Kidney tubule cell (primary cell): ENCODE data around the gene CRAMP1.

ENCODE experiments used
- DNase-seq: peaks from one replicate; pipeline ENCODE4 v3.0.0-alpha.2; 2018; ENCODE audit warnings: low spot score

Gene CRAMP1

DNA sequence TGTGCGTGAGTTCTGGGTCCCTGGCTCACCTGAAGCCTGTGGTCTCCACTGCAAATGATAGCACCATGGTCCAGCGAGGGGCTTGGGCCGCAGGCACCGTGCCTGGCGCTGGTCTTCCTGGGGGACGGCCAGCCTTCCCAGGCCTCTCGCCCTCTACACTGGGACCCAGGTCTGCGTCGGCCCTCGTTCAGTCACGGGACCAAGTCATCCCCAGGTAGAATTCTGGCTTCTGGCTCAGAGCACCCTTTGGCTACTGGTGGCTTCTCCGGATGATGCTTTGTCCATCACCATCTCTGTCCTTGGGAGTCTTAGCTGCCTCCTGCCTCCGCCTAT, 20.4 kb downstream of the CRAMP1 start:
- no peak for DNase-seq

DNA sequence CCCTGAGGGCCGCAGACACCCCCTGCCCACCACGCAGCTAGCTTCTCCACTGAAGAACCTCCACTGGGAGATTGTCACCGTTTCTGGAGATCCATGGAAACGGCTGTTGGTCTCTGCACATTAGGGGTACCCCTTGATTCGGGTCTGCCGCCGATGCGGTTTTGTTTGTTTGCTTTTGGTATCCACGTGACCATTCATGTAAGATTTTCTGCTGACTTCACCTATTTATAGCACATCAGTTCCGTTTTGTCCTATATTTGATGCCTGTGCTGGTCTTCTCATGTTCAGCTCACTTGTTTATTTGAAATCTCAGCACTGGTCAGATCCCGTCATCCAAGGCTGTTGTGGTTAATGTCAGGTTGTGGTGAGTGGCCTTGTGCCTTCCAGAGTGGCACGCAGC, 21.1 kb downstream of the CRAMP1 start:
- no peak for DNase-seq

DNA sequence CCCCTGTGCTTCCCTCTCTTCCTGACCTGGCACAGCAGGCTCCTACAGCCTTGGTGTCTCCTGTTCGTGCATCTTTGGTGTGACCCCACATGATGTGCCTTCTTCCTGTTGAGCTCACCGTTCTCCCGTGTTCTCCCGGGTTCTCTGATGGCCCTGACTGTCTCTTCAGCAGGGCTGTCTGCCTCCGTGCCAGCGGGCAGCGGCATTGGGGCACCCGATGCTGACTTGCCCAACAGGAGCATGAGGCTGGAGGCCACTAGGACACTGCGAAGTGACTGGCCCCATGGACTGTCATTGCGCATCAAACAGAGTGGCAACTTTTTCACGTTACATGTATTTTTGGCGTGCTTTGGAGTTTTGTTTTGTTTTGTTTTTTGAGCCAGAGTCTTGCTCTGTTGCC, 22.4 kb downstream of the CRAMP1 start:
- DNase-seq = no peak

DNA sequence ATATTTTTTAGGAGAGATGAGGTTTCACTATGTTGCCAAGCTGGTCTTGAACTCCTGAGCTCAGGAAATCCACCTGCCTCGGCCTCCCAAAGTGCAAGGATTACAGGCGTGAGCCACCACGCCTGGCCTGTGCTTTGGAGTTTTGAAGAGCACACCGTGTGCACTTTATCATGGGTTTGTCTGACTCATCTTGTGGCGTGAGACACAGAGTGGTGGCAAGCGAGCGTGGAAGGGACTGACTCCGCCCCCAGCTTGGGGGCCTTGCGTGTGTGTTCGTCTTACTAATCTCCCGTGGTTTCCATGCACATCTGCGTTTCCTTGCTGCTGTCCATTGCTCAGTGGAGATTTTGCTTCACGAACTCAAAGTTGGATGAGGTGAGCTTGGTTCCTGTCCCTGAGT, 22.9 kb downstream of the CRAMP1 start:
- no peak for DNase-seq

DNA sequence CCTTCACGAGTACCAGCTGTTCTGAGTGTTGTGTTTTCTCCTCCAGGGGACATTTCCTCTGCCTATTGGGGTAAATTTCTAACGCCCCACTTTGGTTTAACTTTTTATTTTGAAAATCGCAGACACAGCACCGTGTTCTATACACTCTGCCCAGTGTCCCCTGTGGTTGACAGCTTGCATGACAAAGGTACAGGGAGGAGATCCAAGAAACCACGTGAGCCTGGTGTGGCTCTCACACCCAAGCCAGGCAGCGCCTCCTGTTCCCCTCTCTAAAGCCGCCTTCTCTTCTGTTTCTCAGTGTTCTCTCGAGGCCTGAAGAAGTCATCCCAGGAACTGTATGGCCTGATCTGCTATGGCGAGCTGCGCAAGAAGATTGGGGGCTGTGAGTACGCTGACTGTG, 25.4 kb downstream of the CRAMP1 start:
- DNase-seq = no peak

DNA sequence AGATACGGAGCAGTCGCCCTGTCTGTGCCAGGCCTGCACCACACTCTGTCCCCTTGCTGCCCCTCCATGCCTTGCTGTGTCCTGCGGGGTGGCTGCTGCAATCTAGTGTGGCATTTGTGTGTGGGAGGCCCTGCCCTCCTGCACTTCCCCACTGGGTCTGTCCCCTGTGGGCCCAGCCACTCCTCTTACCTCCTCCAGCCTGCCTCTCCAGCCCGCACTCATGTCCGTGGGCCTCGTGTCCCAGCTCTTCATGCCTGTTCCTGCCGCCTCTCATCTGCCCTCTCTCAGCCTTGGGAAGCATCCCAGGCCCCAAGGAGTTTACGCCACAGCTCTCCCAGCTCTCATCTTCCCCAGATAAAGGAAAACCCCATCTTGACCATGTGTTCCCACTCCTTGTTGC, 26.6 kb downstream of the CRAMP1 start:
- no peak for DNase-seq

DNA sequence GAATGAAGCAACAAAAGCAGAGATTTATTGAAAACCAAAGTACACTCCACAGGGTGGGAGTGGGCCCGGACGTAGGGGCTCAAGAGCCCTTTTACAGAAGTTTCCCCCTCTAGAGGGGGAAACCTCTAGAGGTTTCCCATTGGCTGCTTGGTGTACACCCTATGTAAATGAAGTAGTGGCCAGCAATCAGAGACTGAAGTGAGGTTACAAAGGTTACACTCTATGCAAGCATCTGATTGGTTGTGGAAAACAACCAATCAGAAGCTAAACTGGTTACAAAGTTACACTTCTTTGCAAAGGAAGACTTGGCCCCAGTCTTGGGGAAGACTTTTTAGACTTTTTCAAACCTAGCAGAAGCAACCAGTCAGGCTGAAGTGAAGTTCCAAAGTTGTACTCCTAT, 27.1 kb downstream of the CRAMP1 start:
- no peak for DNase-seq

DNA sequence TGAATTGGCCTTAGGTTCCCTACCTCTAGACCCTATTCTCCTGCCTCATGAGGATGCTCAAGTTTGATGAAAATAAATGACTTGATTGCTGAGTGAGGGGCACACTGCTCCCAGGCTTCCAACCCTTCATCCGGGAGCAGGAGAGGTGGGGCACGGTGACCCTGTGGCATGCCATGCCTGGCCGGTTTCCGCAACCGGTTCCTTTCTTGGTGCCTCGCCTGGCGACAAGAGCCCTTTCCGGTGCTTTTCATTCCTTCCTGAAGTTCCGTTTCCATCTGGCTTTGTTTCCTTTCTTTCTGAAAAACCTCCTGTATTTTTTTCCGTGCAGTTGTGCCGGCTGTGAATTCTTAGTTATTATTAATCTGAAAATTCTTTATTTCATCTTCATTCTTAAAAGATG, 27.7 kb downstream of the CRAMP1 start:
- no peak for DNase-seq

DNA sequence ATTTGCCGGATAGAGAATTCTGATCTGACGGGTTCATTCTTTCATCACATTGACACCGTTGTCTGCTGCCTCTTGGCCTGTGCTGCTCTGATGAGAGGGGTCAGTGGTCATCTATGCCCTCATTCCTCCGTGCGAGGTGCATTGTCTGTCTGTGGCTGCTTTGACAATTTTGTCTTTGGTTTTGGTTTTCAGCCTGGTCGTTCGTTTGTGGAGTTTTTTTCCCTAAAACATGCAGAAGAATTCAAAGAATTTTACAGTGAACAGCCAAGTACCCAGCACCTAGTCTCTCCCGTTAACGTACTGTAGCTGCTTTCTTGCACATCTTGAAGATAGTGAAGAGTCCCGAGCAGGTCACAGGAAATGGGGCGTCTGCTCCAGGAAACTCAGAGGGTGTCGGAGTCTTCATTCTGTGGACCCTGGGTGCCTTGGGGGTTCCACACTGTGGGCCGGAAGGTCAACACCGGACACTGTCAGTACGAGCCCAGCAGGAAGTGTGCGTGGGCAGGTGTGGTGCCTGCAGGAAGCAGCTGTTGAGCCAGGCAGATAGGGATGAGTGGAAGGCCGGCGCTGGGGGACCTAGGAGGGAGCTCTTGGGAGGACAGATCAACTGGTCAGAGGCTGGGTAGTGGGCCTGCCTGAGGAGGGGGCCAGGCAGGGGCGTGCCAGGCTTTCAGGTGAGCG, 28.2 kb downstream of the CRAMP1 start:
- no peak for DNase-seq

DNA sequence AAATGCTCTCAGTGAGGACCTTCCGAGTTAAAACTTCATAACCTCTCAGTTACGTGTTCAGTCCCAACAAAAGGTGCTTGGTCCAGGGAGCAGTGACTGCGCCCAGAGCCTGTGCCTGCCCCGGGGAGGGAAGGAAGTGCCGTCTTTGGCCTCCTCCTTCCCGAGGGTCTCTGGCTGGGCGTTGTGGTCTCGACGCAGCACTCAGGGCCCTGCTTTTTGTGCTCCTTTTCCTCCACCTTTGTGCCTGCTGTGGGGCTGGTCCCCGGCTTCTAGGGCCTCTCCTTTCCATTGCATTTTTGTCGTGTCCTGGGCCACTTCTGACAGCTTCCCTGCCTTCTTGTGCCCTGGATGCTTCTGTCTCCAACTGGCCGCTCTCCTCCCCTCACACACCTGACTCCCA, 29.1 kb downstream of the CRAMP1 start:
- no peak for DNase-seq

DNA sequence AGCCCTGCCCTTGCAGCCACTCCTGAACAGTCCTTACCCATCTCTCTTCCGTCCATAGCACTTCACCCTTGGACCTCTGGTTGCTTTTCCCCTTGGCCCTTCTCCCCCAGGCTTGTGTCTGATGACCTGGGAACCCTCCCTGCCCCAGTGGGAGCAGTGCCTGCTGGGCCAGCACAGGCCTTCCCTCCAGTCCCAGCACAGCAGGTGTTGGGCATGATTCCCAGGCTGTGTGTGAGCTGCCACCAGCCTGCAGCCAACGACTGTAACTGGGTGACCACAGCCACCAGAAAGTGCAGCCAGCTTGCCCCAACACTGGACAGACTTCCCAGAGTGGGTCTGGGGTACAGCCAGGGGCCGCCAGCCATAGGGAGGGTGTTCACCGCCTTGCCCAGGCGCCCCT, 30.0 kb downstream of the CRAMP1 start:
- DNase-seq = no peak

DNA sequence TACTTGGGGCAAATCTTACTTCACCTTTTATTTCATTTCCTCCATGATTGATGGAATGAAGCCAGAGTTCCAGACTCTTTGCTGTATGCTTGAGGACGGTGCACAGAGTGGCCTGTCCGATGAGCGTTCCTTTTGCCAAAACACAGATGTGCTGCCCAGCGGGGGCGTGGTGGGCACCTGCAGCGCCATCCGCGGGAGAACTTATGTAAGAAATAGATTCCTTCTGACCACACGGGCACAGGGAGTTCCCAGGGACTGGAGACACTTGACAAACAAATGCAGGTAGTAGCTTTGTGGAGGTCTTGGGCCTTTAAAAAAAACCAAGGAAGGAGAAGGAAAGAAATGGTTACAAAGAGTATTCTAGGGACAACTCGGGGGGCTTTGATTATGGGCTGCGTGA, 30.6 kb downstream of the CRAMP1 start:
- DNase-seq = no peak

DNA sequence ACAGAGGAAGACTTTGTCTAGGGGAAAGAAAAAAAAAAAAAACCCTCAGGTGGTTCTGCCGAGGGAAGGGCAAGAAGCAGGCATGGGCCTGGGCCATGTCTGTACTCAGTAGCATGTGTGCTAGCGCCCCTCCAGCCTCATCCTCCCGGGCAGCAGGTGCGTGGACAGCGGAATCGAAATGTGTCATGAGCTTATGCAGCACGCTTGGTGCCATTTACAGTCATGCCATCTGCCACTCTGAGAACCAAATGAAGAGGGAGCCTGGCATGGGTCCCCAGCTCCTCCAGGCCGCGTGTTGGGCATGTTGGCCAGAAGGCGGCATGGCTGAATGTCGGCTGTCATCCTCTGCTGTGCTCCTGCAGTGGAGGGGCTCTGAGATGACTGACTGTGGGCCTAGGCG, 31.4 kb downstream of the CRAMP1 start:
- DNase-seq = no peak

DNA sequence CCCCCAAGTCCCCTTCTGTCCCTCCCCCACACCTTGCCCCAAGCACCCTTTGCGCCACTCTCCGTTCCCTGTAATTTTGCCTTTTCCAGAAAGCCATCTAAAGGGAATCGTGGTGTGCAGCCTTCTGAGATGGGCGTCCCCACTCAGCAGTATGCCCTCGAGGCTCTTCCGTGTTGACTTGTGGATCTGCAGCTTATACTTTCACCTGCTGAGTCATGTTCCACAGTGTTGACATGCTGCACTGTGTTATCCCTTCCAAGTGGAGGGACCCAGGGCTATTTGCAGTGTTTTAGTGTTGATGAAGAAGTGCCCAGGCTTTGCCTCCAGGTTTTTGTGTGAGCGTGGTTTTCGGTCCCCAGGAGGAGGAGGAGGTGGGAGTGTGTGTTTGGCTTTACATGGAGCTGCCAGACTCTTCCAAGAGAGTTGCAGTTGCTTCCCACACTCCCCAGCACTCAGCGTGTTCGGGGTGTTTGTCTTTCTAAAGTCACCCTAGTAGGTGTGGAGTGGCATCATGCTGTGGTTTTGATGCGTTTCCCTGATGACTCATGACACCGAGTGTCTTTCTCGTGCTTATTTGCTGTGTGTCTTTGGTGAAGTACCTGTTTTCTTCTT, 33.9 kb downstream of the CRAMP1 start:
- peak; percentile 45 for DNase-seq

DNA sequence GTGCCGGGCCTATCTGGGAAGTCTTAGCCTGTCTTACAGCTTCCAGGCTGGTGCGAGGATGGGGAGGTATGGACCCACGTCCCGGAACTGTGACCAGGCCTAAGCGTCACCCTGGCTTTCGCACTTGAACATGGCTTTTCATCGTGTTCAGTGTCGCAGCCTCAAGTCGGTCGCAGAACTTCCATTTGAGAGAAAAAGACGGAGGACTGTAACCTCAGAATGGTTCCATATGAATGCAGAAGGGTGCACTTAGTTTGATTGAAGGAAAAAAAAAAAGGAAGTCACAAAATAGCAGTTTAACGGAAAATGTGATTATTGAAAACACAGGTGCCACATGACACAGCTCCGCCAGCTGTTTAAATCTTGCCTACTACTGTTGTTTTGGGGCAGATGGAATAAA, 35.7 kb downstream of the CRAMP1 start:
- no peak for DNase-seq

DNA sequence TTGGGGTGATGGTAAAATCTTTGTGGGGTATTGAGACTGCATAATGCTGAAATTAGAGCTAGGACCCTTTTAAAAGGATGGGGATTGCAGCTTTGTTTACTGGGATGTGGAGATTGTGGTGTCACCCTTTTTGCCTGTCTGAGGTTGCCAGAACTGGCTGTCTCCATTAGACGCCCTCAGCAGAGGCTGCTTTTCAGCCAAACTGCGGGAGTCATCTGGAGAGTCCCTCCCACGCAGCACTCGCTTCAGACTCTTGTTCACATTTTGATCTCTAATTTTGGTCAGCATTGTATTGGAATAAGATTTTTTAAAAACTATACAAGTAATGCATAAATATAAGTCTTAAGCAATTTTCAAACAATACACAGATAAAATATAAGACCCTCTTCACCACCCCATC, 38.0 kb downstream of the CRAMP1 start:
- no peak for DNase-seq

DNA sequence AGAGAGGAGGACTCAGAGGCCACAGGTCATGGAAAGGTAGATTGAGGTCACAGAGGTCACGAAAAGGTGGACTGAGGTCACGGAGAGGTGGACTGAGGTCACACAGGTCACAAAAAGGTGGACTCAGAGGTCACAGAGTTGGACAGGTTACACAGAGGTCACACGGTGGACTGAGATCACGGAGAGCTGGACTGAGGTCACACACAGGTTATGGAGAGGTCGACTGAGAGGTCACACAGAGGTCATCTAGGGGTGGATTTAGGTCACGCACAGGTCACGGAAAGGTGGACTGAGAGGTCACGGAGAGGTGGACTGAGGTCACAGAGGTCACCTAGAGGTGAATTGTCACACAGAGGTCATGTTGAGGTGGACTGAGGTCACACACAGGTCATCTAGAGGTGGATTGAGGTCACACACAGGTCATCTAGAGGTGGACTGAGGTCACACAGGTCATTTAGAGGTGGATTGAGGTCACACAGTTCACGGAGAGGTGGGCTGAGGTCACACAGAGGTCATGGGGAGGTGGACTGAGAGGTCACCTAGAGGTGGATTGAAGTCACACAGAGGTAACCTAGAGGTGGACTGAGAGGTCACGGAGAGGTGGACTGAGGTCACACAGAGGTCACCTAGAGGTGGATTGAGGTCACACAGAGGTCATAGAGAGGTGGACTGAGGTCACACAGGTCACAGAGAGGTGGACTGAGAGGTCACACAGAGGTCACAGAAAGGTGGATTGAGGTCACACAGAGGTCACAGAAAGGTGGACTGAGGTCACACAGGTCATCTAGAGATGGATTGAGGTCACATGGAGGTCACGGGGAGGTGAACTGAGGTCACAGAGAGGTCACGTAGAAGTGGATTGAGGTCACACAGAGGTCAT, 39.2 kb downstream of the CRAMP1 start:
- no peak for DNase-seq

DNA sequence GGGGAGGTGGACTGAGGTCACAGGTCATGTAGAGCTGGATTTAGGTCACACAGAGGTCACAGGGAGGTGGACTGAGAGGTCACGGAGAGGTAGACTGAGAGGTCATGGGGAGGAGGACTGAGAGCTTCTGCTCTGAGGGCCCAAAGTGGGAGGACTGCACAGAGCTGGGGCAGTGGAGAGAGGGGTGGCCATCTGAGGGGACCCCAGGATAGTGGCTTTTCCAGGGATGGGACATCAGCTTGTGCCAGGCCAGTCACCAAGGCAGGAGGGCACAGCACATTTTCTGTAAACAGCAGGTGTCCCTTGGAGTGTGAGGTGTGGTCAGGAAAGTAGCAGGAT, 39.8 kb downstream of the CRAMP1 start:
- DNase-seq = no peak

DNA sequence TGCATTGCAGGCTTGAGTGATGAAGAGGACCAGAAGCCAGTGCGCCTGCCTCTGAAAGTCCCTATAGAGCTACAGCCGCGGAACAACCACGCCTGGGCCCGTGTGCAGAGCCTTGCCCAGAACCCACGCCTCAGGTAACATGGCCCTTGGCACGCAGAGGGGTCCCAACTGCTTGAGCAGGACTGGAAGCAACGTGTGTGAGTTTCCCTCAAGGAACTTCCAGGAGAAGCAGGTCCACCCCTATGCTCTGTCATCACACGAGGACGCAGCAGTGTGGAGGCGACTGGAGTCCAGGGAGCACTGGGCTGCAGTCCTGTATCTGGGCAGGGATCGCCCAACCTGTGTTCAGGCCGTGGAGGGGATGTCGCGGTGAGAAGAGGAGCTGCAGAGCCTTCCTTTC, 40.9 kb downstream of the CRAMP1 start:
- DNase-seq = no peak

DNA sequence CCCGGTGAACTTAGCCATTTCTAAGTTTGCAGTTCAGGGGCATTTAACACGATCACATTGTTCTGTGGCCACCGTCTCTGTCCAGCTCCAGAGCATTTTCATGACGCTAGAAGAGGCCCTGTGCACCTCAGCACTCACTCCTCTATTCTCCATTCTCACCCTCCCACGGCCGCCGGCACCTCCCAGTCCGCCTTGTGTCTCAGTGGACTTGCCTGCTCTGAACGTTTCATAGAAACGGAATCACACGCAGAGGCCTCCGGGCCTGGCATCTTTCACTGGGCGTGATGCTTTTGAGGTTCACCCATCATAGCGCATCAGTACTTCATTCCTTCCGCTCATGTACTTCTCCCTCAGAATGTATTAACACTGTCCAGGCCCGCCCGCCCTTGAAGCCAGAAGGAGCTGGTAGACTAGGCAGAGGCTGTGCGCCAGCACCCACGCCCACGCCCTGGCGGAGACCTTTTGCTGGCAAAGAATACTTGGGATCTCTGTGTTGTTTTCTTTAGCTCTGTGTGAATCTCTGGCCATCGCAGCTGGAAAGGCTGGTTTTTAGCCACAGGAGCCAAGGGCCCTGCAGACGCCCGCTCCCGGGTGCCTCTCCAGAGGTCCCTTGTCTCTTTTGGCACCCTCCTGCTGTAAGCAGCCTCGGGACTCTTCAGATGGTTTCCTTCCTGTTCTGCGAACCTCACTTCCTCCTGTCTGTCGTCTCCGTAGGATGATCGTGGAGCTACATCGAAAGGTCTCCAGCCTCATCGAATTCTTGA, 42.5 kb downstream of the CRAMP1 start:
- no peak for DNase-seq

DNA sequence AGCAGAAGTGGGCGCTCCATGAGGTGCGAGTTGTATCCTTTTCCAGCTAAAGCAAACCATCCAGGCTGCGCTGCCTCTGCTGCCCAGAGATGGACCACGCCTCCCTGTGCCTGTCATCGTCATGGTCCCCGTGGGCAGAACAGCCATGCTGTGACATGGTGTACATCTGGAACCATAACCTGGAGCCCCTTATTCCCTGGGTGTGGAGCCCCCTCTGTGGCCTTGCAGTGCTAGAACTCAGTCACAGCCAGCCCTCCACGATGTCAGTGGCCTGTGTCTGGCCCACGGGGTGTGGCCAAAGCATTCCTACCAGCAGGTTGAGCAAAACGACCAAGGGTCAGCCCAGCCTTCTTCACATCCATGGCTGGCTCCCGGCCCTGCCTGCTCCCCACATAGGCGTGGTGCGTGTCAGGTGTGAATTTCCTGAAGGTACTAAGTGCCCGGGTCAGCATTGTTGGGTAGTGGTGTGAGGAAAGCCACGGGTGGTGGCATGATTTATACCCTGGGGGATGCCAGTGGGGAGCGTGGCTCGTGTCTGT, 43.2 kb downstream of the CRAMP1 start:
- DNase-seq = no peak
